Loucy (cell line): ENCODE data around the gene VPS13A.

ENCODE experiments used
- H2AFZ ChIP-seq: fragments of 200-600 bp; sonication (generic); 2 replicates; pipeline ENCODE4 v1.6.0; 2016; ENCODE audit warnings: antibody characterized with exemption, mild to moderate bottlenecking, low read length, moderate library complexity
- H3F3A ChIP-seq: fragments of 200-600 bp; 2 replicates; pipeline ENCODE4 v1.6.0; 2016; ENCODE audit warnings: antibody characterized with exemption, low read depth, mild to moderate bottlenecking
- H3K27me3 ChIP-seq: fragments of 200-600 bp; sonication (generic); 2 replicates; pipeline ENCODE4 v1.6.1; 2014; ENCODE audit warnings: low read length, mild to moderate bottlenecking; ENCODE audit not compliant: insufficient read depth, poor library complexity, severe bottlenecking
- H3K36me3 ChIP-seq: fragments of 200-600 bp; sonication (generic); 2 replicates; pipeline ENCODE4 v1.6.1; 2016; ENCODE audit warnings: low read length; ENCODE audit not compliant: insufficient read depth
- H3K4me1 ChIP-seq: fragments of 200-600 bp; sonication (generic); 2 replicates; pipeline ENCODE4 v1.5.1; 2014; ENCODE audit warnings: low read length, mild to moderate bottlenecking; ENCODE audit not compliant: insufficient read depth, poor library complexity, severe bottlenecking
- H3K4me2 ChIP-seq: fragments of 200-600 bp; sonication (generic); 2 replicates; pipeline ENCODE4 v1.6.0; 2014; ENCODE audit warnings: antibody characterized with exemption, low read length, low read depth, mild to moderate bottlenecking; ENCODE audit not compliant: poor library complexity, severe bottlenecking
- H3K4me3 ChIP-seq: fragments of 200-600 bp; sonication (generic); 2 replicates; pipeline ENCODE4 v1.5.1; 2014; ENCODE audit warnings: low read length, mild to moderate bottlenecking, mixed read lengths; ENCODE audit not compliant: poor library complexity, severe bottlenecking
- H3K79me2 ChIP-seq: fragments of 200-600 bp; sonication (generic); 2 replicates; pipeline ENCODE4 v1.6.1; 2014; ENCODE audit warnings: low read length; ENCODE audit not compliant: insufficient read depth
- H3K9ac ChIP-seq: fragments of 200-600 bp; sonication (generic); 2 replicates; pipeline ENCODE4 v1.6.0; 2014; ENCODE audit warnings: mild to moderate bottlenecking, low read depth, low read length, moderate library complexity; ENCODE audit not compliant: poor library complexity, severe bottlenecking
- H3K9me2 ChIP-seq: fragments of 200-600 bp; sonication (generic); replicated peaks from 2 replicates; pipeline ENCODE4 v1.6.1; 2016; ENCODE audit warnings: low read depth, low read length, mixed read lengths
- H3K9me3 ChIP-seq: fragments of 200-600 bp; sonication (generic); 2 replicates; pipeline ENCODE4 v1.6.1; 2014; ENCODE audit warnings: mild to moderate bottlenecking, antibody characterized with exemption, low read length, low read depth; ENCODE audit not compliant: insufficient read depth
- H4K20me1 ChIP-seq: fragments of 200-600 bp; sonication (generic); 2 replicates; pipeline ENCODE4 v1.6.0; 2014; ENCODE audit warnings: antibody characterized with exemption, low read length, mild to moderate bottlenecking; ENCODE audit not compliant: insufficient read depth, poor library complexity, severe bottlenecking
- CTCF ChIP-seq: fragments of 200-600 bp; sonication (generic); conservative IDR thresholded peaks from 2 replicates; pipeline ENCODE4 v1.5.1; 2014; ENCODE audit warnings: mild to moderate bottlenecking, antibody characterized with exemption, low read length
- EZH2phosphoT487 ChIP-seq: fragments of 200-600 bp; IDR thresholded peaks from 2 replicates; pipeline ENCODE4 v1.6.1; 2018; ENCODE audit warnings: antibody characterized with exemption, mild to moderate bottlenecking, moderate library complexity, borderline replicate concordance

Gene VPS13A

GRCh38 chr9:77457916-77458592 lies 280.7 kb downstream of the VPS13A start:
- Histone ChIP-seq H3F3A (no peaks in the 10 kb centered on the region), H3K4me1 (no peaks in the 10 kb centered on the region), H2AFZ (0 out of 2 replicates have a peak overlapping the region, but pooled peaks have one; percentile 38), H3K79me2 (no peaks in the 10 kb centered on the region), H3K9me3 (no peaks in the 10 kb centered on the region), H3K9ac (no peak overlapping the region), H3K36me3 (no peaks in the 10 kb centered on the region), H3K4me2 (no peak overlapping the region), H3K27me3 (no peaks in the 10 kb centered on the region), H4K20me1 (no peaks in the 10 kb centered on the region), H3K4me3 (no peak overlapping the region), H3K9me2 (no peaks in the 10 kb centered on the region)
- peak; percentile 87 for TF ChIP-seq CTCF
- TF ChIP-seq EZH2phosphoT487, result no peak

- Histone ChIP-seq H3K79me2 (no peaks in the 10 kb centered on the region), H3K9ac (no peak overlapping the region)
Observed at GRCh38 chr9:77460938-77461337, 283.6 kb downstream of the VPS13A start.

GRCh38 chr9:77462066-77462465 lies 284.7 kb downstream of the VPS13A start:
- TF ChIP-seq CTCF, result no peak
- no peak for TF ChIP-seq EZH2phosphoT487
- Histone ChIP-seq H2AFZ (no peak overlapping the region), H3K4me2 (no peak overlapping the region), H3K4me1 (no peaks in the 10 kb centered on the region), H3K79me2 (no peaks in the 10 kb centered on the region), H3K9me2 (no peaks in the 10 kb centered on the region), H3K27me3 (no peaks in the 10 kb centered on the region), H3K9ac (no peak overlapping the region), H3K4me3 (no peak overlapping the region), H3K9me3 (no peaks in the 10 kb centered on the region), H4K20me1 (no peaks in the 10 kb centered on the region), H3K36me3 (no peaks in the 10 kb centered on the region), H3F3A (no peaks in the 10 kb centered on the region)

More at GRCh38 chr9:77460938-77461337, 283.6 kb downstream of the VPS13A start:
- Histone ChIP-seq H3K9me2 (no peaks in the 10 kb centered on the region), H3K27me3 (no peaks in the 10 kb centered on the region), H3K9me3 (no peaks in the 10 kb centered on the region), H3K4me2 (no peak overlapping the region), H3K4me3 (no peak overlapping the region), H3K36me3 (no peaks in the 10 kb centered on the region), H3F3A (no peaks in the 10 kb centered on the region), H4K20me1 (no peaks in the 10 kb centered on the region), H3K4me1 (no peaks in the 10 kb centered on the region), H2AFZ (no peak overlapping the region)
- TF ChIP-seq CTCF (no peak), EZH2phosphoT487 (no peak)
